ENCODE results near the gene PRRG1. TPM values are rescaled to one million over a fixed set of nuclear protein-coding genes. Genes with fewer than 3 reads are reported as not detected.
"Not testable (repeated sequence)": the region's sequence is repeated elsewhere in the genome, so short reads cannot be mapped to it uniquely, and the experiment has no call there.

The PRRG1 gene
- 8.0 and 13.2 TPM in 2 replicates for total RNA-seq (2014; rRNA removed; shearing (Covaris generic); ENCODE audit: low replicate concordance)

DNA sequence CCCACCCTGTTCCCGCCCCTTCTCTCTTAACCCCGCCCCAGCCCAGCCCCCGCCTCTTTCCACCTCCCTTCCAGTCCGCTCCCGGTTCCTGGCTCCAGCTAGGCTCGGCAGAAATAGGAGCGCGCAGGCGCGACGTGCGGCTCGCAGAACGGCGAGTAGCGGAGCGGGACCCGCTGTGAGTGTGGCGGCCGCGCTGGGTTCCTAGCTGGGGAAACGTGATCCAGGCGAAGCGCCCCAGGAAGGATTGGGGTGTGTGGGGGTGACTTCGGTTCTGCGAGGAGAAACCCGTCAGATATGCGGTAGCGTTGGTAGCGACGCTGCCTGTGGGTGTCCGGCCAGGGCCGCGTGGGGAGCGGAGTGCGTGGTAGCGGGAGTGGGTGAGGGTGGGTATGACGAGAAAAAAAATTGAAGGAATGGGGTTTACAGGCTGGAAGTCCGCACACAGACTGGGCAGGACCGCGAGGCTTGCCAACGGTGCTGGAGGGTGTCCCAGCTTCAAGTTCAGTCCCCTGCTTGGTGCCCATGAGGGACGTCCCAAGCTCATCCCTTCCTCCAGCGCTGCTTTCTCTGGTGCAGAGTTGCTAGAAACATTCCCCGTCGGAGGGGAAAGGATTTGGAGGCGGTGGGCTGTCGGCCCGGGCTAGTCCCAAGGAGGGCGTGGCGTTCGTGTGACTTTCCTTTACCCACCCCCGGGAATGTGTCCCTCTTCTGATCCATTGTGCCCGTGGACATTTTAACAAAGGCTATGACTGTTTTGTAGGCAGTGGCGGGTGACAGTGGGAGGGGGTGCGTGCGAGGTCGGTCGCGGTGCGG, at the start of gene PRRG1:
PRRG1 (plus strand) TSS at position 144 of the 813 bp plus-strand sequence. CDS start 56,886 bp downstream, outside the sequence.
- Histone ChIP-seq H3K4me3 (peak within 1 kb of the TSS; percentile 74), H3K9me3 (no peaks in the 10 kb centered on the region), H3K36me3 (no peaks in the 10 kb centered on the region), H3K27me3 (no peaks in the 10 kb centered on the region)
- DNase-seq, result peak; percentile 79

- Histone ChIP-seq H3K27me3 (no peaks in the 10 kb centered on the region), H3K4me3 (no peak overlapping the region), H3K9me3 (no peaks in the 10 kb centered on the region), H3K36me3 (no peaks in the 10 kb centered on the region)
- DNase-seq, result no peak
Observed at GRCh38 chrX:37302569-37302968, 46.6 kb upstream of the PRRG1 start.

DNA sequence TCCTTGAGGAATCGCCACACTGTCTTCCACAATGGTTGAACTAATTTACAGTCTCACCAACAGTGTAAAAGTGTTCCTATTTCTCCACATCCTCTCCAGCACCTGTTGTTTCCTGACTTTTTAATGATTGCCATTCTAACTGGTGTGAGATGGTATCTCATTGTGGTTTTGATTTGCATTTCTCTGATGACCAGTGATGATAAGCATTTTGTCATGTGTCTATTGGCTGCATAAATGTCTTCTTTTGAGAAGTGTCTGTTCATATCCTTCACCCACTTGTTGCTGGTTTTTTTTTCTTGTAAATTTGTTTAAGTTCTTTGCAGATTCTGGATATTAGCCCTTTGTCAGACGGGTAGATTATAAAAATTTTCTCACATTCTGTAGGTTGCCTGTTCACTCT, 43.9 kb upstream of the PRRG1 start:
- DNase-seq, H3K27me3 ChIP-seq, H3K36me3 ChIP-seq, H3K9me3 ChIP-seq, H3K4me3 ChIP-seq: not testable (repeated sequence)

DNA sequence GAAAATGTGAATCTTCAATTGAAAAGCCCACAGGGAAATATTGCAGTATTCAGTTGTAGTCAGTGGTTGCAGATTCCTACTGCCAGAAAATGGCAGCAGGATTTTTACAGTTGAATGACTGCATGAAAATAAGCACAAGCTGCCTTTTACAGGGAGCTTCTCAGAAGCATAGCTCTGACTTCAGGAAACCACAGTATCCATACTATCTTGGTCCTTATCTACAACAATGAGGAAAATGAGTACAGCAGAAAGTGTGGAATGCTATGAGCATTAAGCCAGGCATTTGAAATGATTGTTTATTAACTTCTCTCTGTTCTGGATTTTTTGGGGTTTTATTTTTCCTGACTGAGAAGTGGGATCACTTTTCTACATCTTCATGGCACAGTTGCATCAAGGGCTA, 34.6 kb upstream of the PRRG1 start:
- no peak overlapping the region for H3K4me3 ChIP-seq
- H3K9me3 ChIP-seq, result no peaks in the 10 kb centered on the region
- no peaks in the 10 kb centered on the region for H3K27me3 ChIP-seq
- DNase-seq, result no peak
- H3K36me3 ChIP-seq, result no peaks in the 10 kb centered on the region

DNA sequence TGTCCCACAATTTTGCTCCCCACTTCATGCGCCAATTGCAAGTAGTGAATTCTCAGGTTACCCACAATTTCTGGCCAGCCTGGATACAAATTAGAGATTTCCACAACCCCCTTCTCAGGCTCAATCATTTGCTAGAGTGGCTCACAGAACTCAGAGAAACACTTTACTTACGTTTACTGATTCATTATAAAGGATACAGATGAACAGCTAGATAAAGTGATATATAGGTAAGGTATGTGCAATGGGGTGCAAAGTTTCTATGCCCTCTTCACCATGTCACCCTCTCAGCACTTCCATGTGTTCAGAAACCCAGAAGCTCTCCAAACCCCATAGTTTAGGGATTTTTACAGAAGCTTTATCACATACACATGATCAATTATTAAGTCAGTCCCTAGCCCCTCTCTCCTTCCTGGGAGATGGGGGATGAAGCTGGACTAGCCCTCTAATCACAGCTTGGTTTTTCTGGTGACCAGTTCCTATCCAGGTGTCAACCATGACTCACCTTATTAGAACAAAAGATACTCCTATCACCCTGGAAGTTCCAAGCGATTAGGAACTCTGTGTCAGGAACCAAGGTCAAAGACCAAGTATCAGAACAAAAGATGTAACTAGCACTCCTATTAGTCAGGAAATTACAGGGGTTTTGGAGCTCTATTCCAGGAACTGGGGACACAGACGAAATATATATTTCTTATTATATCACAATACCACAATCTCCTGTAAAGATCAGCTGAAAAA, 33.5 kb upstream of the PRRG1 start:
- no peak for DNase-seq
- Histone ChIP-seq H3K9me3 (no peaks in the 10 kb centered on the region), H3K27me3 (no peaks in the 10 kb centered on the region), H3K4me3 (no peak overlapping the region), H3K36me3 (no peaks in the 10 kb centered on the region)

DNA sequence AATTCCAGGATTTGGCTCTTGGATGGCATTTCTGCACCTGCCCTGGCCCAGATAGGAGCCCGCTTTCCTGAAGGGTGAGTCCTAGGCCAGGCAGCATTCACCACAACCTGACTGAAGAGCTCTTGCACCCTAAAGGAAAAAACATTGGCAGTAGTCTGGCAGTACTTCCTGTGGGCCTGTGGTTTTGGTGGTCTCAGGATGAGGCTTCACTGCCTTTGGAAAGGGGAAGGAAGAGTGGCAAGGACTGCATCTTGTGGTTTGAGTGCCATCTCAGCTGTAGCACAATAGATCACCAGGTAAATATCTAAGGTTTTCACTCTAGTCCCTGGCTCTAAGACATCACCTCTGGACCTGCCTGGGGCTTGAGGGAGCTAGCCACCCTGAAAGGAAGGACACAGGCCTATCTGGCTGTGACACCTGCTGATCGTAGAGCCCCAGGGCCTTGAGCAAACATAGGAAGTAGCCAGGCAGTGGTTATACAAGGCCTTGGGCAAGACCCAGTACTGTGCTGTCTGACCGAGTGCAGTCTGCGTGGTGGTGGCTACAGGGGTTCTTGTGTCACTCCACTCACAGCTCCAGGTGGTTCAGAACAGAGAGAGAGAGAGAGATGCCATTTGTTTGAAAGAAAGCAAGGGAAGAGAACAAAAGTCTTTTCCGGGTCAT, 28.5 kb upstream of the PRRG1 start:
- Histone ChIP-seq H3K9me3 (no peaks in the 10 kb centered on the region), H3K4me3 (no peak overlapping the region), H3K36me3 (no peaks in the 10 kb centered on the region), H3K27me3 (no peaks in the 10 kb centered on the region)
- DNase-seq, result no peak

- no peak for DNase-seq
- Histone ChIP-seq H3K27me3 (no peaks in the 10 kb centered on the region), H3K9me3 (no peaks in the 10 kb centered on the region), H3K36me3 (no peaks in the 10 kb centered on the region), H3K4me3 (no peak overlapping the region)
Observed at GRCh38 chrX:37330642-37331041, 18.5 kb upstream of the PRRG1 start.

DNA sequence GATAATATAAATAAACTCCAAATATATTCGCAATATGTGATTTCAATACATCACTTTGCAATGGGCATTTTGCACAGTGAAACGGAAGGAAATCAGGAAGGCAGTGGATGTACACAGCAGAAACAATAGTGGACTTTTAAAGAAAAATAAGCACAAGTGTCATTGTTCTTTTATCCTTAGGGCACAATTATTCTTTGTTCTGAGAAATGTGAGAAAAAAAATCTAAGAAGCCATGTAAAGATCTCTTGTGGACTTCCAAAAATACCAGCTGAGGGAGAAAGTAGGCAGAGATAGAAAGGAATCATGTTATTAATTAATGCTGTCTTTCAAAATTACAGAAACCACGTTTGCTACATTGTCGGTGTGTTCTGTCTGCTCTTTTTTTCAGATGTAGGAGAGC, 17.6 kb upstream of the PRRG1 start:
- H3K9me3 ChIP-seq, result no peaks in the 10 kb centered on the region
- H3K27me3 ChIP-seq, result no peaks in the 10 kb centered on the region
- H3K36me3 ChIP-seq, result no peaks in the 10 kb centered on the region
- DNase-seq, result no peak
- no peak overlapping the region for H3K4me3 ChIP-seq

GRCh38 chrX:37332055-37332454, 17.1 kb upstream of the PRRG1 start:
- Histone ChIP-seq H3K9me3 (no peaks in the 10 kb centered on the region), H3K36me3 (no peaks in the 10 kb centered on the region), H3K4me3 (no peak overlapping the region), H3K27me3 (no peaks in the 10 kb centered on the region)
- DNase-seq, result no peak

- no peaks in the 10 kb centered on the region for H3K27me3 ChIP-seq
- DNase-seq, result no peak
- no peaks in the 10 kb centered on the region for H3K9me3 ChIP-seq
- H3K4me3 ChIP-seq, result no peak overlapping the region
- H3K36me3 ChIP-seq, result no peaks in the 10 kb centered on the region
Observed at GRCh38 chrX:37332987-37333658, 16.0 kb upstream of the PRRG1 start.

- no peak for DNase-seq
- Histone ChIP-seq H3K36me3 (no peaks in the 10 kb centered on the region), H3K27me3 (no peaks in the 10 kb centered on the region), H3K9me3 (no peaks in the 10 kb centered on the region), H3K4me3 (no peak overlapping the region)
Observed at GRCh38 chrX:37347420-37347819, 1.7 kb upstream of the PRRG1 start.

- DNase-seq, result no peak
- H3K4me3 ChIP-seq, result peak overlapping the region; percentile 74
- no peaks in the 10 kb centered on the region for H3K36me3 ChIP-seq
- H3K9me3 ChIP-seq, result no peaks in the 10 kb centered on the region
- H3K27me3 ChIP-seq, result no peaks in the 10 kb centered on the region
Observed at GRCh38 chrX:37348231-37348970, 763 bp upstream of the PRRG1 start.

- Histone ChIP-seq H3K36me3 (no peaks in the 10 kb centered on the region), H3K27me3 (no peaks in the 10 kb centered on the region), H3K9me3 (no peaks in the 10 kb centered on the region), H3K4me3 (peak overlapping the region; percentile 74)
- DNase-seq, result no peak
Observed at GRCh38 chrX:37348971-37349220, 268 bp upstream of the PRRG1 start.

DNA sequence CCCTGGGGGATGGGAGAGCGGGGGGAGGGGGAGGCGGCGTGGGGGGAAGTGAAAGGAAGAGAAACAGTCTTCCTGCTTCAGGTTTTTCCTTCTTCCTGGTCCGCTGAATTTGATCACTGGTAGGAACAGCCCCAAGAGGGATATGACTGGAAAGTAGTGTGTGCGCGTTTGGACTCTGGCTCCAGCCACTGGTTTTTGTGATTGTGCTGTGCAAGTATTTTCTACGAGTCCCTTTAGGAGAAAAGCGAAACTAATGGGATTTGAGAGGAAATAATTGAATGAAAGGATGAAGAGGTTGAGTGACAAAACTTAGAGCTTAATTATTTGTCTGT, 836 bp downstream of the PRRG1 start:
- Histone ChIP-seq H3K36me3 (no peaks in the 10 kb centered on the region), H3K27me3 (no peaks in the 10 kb centered on the region), H3K9me3 (no peaks in the 10 kb centered on the region), H3K4me3 (peak overlapping the region; percentile 74)
- DNase-seq, result peak; percentile 18

- Histone ChIP-seq H3K4me3 (no peak overlapping the region), H3K9me3 (no peaks in the 10 kb centered on the region), H3K36me3 (no peaks in the 10 kb centered on the region), H3K27me3 (no peaks in the 10 kb centered on the region)
- DNase-seq, result no peak
Observed at GRCh38 chrX:37353646-37354045, 4.5 kb downstream of the PRRG1 start.

DNA sequence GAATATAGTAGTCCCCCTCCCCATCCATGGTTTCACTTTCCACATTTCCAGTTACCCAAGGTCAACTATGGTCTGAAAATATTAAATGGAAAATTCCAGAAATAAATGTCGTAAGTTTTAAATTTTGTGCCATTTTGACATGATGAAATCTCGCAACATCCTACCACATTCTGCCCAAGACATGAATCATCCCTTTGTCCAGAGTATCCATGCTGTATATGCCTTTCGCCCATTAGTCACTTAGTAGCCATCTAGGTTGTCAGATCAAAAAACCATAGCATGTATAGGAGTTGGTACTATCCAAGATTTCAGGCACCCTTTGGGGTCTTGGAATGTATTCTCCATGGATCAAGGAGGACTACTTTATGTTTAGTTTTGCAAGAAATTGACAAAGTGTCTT, 8.3 kb downstream of the PRRG1 start:
- Histone ChIP-seq H3K36me3 (no peaks in the 10 kb centered on the region), H3K27me3 (no peaks in the 10 kb centered on the region), H3K9me3 (0 out of 2 replicates have a peak, but pooled peaks cover 2% of the 10 kb centered on the region), H3K4me3 (no peak overlapping the region)
- DNase-seq, result no peak

Measured in MG63 (cell line).